Thyroid gland (tissue), 4 donors: ENCODE results near the gene PPDPF. TPM values are rescaled to one million over a fixed set of nuclear protein-coding genes. Genes with fewer than 3 reads are reported as not detected.

Experiments used
- DNase-seq, 2 donors: peaks; one replicate each; pipeline ENCODE4 v3.0.0-alpha.2; 2019
- H3K27ac ChIP-seq, 3 donors: fragments of 200-600 bp; sonication (generic); 1 replicate in 2 of 3; 2 replicates in 1 of 3; pipeline ENCODE4 v1.5.1; 2016 to 2019; ENCODE audit warnings: mild to moderate bottlenecking in 1 of 3, moderate library complexity in 1 of 3
- H3K27me3 ChIP-seq: fragments of 200-600 bp; sonication (generic); one replicate; pipeline ENCODE4 v1.5.1; 2019
- H3K36me3 ChIP-seq, 2 donors: fragments of 200-600 bp; sonication (generic); one replicate each; pipeline ENCODE4 v1.5.1; 2016 to 2019
- H3K4me1 ChIP-seq, 2 donors: fragments of 200-600 bp; sonication (generic); one replicate each; pipeline ENCODE4 v1.5.1; 2017 to 2019
- H3K4me3 ChIP-seq, 3 donors: fragments of 200-600 bp; sonication (generic); replicated peaks in 1 of 3; 1 replicate in 2 of 3; 2 replicates in 1 of 3; pipeline ENCODE4 v1.5.1; 2016; ENCODE audit warnings: mild to moderate bottlenecking in 1 of 3
- H3K9me3 ChIP-seq: fragments of 200-600 bp; sonication (generic); one replicate; pipeline ENCODE4 v1.5.1; 2017
- POLR2A ChIP-seq, 2 donors: fragments of 450-650 bp; IDR thresholded peaks; one replicate each; pipeline ENCODE4 v1.6.1; 2017; ENCODE audit warnings: antibody characterized with exemption in 2 of 2, mild to moderate bottlenecking in 2 of 2, moderate library complexity in 1 of 2
- WGBS, 2 donors: methylation state at CpG; one replicate each; pipeline ENCODE4 v1.1.5; 2017; 5-methylcytosine and 5-hydroxymethylcytosine counted together
- intact Hi-C: fragments of 100-400 bp; cut with DNase I; formaldehyde crosslinking; loops from one replicate; pipeline ENCODE4 v1.15.1; 2023
- total RNA-seq, 4 donors: library from RNA; depleted of rRNA; stranded (reverse); fragments of >200 nt; gene quantifications; one replicate each; pipeline ENCODE4 v1.2.3, GENCODE V29; 2016
- TF ChIP-seq, protein P1 (sequence below), 6 experiments: fragments of 200-600 bp in 3 of 6; fragments of 450-650 bp in 3 of 6; sonication (generic) in 3 of 6; IDR thresholded peaks; one replicate each; pipeline ENCODE4 v1.5.1; 2016 to 2019; ENCODE audit warnings: antibody characterized with exemption in 6 of 6, mild to moderate bottlenecking in 2 of 6, inconsistent platforms in 1 of 6, moderate library complexity in 1 of 6

The PPDPF gene
- total RNA-seq, 4 donors from 2014 or later: 82.0 to 226 (median 146) TPM

DNA sequence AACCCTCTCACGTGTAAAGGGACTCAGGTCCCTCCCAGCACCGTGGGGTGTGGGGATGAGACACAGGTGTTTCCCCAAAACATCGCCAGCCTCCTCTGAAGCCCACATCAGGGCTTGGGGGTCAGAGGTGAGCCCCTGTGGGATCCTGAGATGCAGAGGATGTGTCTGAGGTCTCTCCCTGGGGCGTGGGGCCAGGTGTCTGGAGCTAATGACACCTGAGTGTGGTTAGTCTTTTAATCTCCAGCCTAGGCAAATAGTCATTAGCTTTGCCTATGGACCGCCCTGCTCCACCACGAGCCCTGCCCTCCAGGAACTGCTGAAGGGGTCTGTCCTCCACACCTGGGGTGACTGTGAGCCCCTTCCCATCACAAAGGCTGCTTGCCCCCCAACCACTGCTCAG, 25.2 kb downstream of the PPDPF start:
- TF ChIP-seq POLR2A (IDR thresholded peaks at IDR 0.05): no peak
- TF ChIP-seq, protein P1, sequence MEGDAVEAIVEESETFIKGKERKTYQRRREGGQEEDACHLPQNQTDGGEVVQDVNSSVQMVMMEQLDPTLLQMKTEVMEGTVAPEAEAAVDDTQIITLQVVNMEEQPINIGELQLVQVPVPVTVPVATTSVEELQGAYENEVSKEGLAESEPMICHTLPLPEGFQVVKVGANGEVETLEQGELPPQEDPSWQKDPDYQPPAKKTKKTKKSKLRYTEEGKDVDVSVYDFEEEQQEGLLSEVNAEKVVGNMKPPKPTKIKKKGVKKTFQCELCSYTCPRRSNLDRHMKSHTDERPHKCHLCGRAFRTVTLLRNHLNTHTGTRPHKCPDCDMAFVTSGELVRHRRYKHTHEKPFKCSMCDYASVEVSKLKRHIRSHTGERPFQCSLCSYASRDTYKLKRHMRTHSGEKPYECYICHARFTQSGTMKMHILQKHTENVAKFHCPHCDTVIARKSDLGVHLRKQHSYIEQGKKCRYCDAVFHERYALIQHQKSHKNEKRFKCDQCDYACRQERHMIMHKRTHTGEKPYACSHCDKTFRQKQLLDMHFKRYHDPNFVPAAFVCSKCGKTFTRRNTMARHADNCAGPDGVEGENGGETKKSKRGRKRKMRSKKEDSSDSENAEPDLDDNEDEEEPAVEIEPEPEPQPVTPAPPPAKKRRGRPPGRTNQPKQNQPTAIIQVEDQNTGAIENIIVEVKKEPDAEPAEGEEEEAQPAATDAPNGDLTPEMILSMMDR (IDR thresholded peaks at IDR 0.05): no peak
- Histone ChIP-seq H3K27me3 (no peaks in the 10 kb centered on the region), H3K36me3 (no peaks in the 10 kb centered on the region), H3K4me3 (no peak overlapping the region), H3K9me3 (no peaks in the 10 kb centered on the region), H3K27ac (no peak overlapping the region), H3K4me1 (no peaks in the 10 kb centered on the region)
- 58 to 68% methylated on average over 3 to 4 of the region's 6 CpGs for WGBS, 2 donors
- no peak for DNase-seq
- intact Hi-C loops: no loop called here

DNA sequence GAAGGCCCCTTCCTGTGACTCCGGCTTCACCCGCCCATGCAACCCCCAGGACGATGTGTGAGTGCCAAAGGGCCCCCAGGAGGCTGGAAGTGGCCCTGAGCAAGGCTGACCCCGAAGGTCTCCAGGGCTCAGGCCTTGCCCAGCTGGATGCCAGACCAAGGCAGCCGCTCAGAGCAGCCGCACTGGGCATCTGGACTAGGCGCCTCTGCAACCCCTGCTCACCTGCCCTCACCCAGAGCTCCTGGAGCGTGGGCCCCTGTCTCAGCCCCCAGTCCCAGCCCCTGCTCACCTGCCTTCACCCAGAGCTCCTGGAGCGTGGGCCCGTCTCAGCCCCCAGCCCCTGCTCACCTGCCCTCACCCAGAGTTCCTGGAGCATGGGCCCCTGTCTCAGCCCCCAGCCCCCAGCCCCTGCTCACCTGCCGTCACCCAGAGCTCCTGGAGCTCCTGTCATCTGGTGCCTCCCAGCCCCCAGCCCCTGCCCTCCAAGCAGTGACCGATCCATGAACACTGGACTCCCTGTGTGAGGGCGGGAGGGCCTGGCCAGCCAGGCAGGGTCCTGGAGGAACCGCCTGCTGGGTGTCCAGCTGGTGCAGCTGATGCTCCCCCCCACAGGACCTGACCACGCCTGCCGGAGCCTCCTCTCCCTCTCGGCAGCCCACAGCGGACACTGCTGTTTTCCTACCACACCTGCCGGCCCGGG, 25.8 kb downstream of the PPDPF start:
- Histone ChIP-seq H3K9me3 (no peaks in the 10 kb centered on the region), H3K4me3 (no peak overlapping the region), H3K4me1 (no peaks in the 10 kb centered on the region), H3K27me3 (no peaks in the 10 kb centered on the region), H3K36me3 (no peaks in the 10 kb centered on the region), H3K27ac (no peak overlapping the region)
- no peak for DNase-seq
- intact Hi-C loops: no loop called here
- 71 to 85% methylated on average over 14 to 16 of the region's 20 CpGs for WGBS, 2 donors
- TF ChIP-seq POLR2A (IDR thresholded peaks at IDR 0.05): no peak
- TF ChIP-seq, protein P1 (IDR thresholded peaks at IDR 0.05): no peak

DNA sequence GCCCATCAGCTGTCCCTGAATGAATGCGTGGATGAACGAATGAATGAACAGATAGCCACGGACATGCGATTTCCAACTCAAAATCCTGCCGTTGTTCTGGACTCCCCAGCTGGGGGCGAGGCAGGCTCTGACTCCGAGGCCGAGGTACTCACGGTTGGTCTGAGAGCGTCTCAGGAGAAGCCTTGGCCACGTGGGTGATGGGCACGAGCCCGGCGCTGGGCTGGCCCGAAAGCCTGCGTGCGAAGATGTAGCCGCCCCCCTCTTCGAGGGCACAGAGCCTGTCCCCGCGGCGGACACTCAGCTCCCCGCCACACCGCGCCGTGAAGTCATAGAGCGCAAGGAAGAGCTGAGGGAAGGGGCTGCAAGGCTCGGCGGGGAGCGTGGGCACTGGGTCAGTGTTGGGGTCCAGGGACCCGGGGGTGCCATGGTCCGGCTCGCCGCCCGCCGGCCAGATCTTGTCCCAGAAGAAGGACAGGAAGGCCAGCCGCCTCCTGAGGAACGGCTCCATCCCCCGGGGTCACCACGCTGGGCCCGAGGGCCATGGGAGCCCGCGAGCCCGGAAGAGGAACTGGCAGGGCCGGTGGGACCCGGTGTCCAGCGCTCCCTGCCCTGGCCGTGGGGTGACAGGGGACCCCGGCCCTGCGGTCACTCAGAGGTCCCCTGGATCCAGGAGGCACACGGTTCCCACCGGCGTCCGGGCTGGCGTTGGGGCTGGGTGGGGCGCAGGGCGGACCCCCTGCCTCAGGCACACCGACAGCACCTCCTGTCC, 26.6 kb downstream of the PPDPF start:
- TF ChIP-seq, protein P1 (IDR thresholded peaks at IDR 0.05): no peak
- no peak for TF ChIP-seq POLR2A (IDR thresholded peaks at IDR 0.05)
- Histone ChIP-seq H3K4me1 (no peaks in the 10 kb centered on the region), H3K9me3 (no peaks in the 10 kb centered on the region), H3K27ac (no peak overlapping the region), H3K27me3 (no peaks in the 10 kb centered on the region), H3K4me3 (no peak overlapping the region), H3K36me3 (no peaks in the 10 kb centered on the region)
- WGBS, 2 donors: 29 to 61% methylated on average over 8 to 53 of the region's 58 CpGs
- intact Hi-C loops: no loop called here
- no peak for DNase-seq

DNA sequence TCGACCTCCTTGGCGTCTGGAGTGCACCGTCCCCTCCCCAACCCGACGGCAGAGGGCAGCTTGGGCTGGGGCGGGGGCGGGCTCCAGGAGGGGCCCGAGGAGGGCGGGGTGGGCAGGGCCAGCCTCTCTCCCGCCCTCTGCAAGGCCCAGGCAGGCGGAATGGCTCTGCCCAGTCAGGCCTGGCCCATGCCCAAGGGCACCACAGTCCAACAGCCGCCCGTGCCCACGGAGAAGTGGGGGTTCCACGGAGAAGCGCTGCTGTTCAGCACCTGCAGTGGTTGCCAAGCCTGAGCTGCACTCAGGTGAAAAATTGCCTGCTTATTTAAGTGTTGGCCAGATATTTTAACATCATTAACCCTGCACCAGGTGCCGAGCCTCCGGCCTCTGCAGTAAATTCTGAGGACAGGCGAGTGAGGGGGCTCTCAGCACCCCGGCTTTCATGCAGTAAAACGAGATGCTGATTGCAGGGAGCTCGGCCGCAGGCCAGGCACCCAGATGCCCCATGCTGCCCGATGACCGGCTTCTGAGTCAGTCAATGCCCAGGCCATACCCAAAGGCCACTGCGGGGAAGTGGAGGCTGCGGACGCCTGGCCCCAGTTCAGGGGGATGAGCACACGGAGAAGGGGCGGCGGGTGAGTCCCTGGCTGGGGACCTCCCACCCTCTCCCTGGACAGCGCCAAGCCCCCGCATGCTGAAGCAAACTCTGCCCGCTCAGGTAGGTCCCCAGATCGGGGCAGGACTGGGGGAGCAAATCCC, 27.3 kb downstream of the PPDPF start, which contains the start of gene SRMS:
Gene SRMS, minus strand, starts transcription at position 25 of the 756 bp plus-strand sequence. CDS start 286 bp downstream, outside the sequence.
- H3K27ac ChIP-seq: no peak within 1 kb of the TSS
- H3K4me1 ChIP-seq: peaks cover 0 to 4% of the 10 kb centered on the region in 2 donors
- WGBS, 2 donors: 75 to 80% methylated on average over 7 to 20 of the region's 35 CpGs
- no peak within 1 kb of the TSS for H3K4me3 ChIP-seq
- intact Hi-C loops: no loop called here
- peak; percentile 30 to 31 for DNase-seq
- no peaks in the 10 kb centered on the region for H3K9me3 ChIP-seq
- H3K27me3 ChIP-seq: no peaks in the 10 kb centered on the region
- H3K36me3 ChIP-seq: no peaks in the 10 kb centered on the region
- TF ChIP-seq POLR2A (IDR thresholded peaks at IDR 0.05): no peak
- TF ChIP-seq, protein P1 (IDR thresholded peaks at IDR 0.05): no peak
